ENCODE results near the gene CCDC192.

Gene CCDC192

DNA sequence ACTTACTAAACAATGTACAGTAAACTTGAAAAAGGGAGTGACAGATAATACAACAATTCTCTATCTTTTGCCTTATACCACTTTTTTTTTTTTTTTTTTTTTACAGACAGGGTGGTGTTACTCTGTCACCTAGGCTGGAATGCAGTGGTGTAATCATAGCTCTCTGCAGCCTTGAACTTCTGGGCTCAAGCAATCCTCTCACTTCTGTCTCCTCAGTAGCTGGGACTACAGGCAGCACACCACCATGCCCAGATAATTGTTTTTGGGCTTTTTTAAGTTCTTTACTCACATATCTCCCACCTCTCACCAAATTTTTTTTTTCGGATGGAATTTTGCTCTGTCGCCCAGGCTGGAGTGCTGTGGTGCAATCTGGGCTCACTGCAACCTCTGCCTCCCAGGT is 208.4 kb downstream of the CCDC192 start:
- DNase-seq (ENCODE audit: insufficient read length, low spot score) (no peak), FAIRE-seq (no peak)

DNA sequence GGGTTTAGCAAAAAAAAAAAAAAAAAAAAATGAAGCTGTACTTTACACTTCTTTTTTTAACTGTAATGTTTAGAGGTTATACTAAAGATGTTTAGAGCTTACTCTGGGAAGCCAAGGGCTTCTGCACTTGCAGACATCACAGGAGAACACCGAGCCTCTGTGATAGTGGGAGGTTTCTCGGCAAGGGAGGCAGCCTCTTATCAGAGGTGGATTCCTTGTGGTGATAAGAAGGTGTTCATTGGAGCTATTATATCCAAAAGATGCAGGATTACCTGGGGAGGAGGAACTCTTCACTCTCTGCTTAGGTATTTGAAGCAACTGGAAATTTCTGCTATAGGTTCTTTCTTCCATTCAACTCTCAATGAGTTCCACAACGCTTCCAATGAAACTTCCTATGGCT is 209.2 kb downstream of the CCDC192 start:
- DNase-seq (ENCODE audit: insufficient read length, low spot score) (no peak), FAIRE-seq (no peak)

DNA sequence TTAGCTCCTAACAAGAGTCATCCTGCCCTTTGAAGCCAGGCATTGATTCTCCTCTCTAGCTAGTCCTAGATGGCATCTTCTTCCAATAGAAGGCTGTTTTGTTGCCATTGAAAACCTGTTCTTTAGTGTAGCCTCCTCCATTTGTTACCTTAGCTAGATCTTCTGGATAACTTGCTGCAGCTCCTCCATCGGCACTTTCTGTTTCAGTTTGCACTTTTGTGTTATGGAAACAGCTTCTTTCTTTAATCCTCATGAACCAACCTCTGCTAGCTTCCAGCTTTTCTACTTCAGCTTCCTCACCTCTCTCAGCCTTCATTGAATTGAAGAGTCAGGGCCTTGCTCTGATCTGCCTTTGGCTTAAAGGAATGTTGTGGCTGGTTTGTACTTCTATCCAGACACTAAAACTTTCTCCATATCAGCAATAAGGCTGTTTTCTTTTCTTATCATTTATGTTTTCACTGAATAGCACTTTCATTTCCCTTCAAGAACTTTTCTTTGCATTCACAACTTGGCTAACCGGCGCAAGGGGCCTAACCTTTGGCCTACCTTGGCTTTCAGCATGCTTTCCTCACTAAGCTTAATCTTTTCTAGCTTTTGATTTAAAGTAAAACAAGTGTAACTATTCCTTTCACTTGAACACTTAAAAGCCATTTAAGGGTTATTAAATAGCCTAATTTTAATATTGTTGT is 213.8 kb downstream of the CCDC192 start:
- FAIRE-seq (no peak), DNase-seq (ENCODE audit: insufficient read length, low spot score) (no peak)

DNA sequence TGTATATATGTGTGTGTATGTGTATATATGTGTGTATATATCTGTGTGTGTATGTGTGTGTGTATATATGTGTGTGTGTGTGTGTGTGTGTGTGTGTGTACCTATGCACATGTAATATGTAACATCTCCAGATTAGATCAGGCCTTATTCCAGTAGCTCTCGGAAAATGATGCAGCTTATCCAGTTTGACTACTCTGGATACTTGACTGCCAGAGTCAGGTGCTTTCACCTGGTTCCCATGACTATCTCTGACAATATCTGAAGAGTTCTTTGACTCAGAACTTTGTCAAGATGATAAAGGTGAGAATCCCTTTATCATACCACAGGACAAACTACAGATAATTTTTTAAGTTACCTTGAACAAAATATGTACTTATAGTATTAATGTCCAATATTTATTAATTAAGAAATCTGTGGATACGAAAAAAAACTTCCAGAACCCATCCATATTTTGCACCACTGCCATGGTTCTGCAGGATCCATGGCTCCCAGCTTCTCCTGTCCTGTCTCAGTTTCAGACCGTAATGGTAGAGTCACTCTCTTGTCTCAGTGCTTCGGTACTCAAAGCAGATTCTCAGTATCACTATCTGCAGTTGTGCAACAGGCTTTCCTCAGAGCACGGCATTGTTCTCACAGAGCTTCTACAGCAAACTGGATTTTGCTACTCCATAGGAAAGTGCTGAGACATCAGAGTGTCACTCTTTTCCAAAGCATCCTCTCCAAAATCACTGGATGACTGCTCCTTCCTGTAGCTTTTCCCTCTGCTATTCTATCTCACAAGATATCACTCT is 216.0 kb downstream of the CCDC192 start:
- DNase-seq (ENCODE audit: insufficient read length, low spot score) (no peak), FAIRE-seq (peak; percentile 4)

DNA sequence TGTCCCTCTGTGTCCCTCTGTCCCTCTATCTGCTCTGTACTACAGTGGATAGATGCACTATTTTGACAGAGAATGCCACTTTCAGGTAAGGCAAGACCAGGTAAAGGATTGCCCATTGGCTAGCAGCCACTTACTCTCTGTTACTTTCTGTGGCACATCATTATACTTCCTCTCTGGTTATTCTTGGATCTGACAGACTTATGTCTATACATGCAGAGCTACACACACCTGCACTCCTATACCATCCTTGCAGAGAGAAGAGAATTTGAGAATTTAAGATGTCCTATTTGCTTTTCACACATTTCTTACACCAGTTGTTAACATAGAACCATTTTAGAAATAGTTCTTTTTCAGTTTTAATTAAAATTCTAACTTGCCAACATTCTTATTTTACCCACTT is 216.6 kb downstream of the CCDC192 start:
- FAIRE-seq (peak; percentile 26), DNase-seq (ENCODE audit: insufficient read length, low spot score) (no peak)

DNA sequence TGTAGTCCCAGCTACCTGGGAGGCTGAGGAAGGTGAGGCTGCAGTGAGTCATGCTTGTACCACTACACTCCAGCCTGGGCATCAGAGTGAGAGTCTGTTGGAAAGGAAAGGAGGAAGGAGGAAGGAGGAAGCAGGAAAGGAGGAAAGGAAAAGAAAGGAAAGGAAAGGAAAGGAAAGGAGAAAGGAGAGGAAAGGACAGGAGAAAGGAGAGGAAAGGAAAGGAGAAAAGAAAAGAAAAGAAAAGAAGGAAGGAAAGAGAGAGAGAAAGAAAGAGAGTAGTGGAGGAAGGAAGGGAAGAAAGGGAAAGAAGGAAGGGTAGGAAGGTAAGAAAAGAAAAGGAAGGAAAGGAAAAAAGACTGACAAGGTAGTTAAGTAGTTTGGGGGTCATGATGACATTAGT is 217.7 kb downstream of the CCDC192 start:
- FAIRE-seq, result no peak

DNA sequence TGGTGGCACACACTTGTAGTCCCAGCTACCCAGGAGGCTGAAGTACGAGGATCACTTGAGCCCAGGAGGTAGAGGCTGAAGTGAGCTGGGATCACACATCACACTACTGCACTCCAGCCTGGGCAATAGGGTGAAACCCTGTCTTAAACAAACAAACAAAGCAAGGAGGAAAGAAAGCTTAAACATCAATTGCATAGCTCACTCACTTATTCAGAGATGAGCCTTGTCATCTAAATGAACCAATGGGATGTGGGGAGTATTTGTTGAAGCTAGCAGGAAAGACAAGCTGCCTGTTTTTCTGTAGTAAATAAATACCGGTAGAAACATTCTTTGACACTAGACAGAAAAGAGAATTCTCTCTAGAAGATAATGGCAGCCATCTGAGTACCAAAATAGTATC is 219.4 kb downstream of the CCDC192 start:
- FAIRE-seq, result no peak
- DNase-seq (ENCODE audit: insufficient read length, low spot score), result no peak

More for the DNA sequence above, 217.7 kb downstream of the CCDC192 start:
- no peak for DNase-seq (ENCODE audit: insufficient read length, low spot score)

DNA sequence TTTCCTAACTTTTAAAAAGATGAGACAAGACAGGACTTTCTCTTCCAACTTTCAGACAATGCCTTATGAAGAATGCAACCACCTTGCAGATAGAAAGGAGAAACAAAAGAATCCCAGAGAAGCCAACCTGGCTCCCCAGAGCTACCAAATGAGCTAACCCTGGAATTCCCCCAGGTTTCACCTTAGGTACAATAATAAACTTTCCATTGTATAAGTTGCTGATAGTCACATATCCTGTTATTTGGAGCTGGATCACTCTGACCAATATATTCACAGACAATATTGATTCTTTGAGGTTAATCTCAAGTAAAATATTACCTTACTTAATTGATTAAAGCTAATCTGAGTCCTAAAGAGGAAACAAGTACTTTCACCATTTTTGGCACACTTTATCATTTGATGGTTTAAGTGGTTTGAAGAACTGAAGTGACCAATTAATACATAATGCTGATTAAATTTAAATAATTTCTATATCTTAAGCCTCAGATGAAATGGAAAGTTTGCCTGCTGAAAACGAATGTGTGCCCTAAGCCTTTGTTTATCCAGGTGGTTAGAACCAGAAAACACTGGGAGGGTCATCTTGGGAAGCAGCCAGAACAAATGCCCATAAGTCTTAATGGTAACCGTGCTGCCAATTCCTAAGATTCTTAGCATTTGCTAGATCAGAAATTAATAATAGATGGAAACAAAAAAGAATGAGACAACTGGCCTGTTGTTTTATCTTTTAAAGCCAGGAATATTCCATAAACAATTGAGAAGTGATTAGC is 220.8 kb downstream of the CCDC192 start:
- DNase-seq (ENCODE audit: insufficient read length, low spot score), result no peak
- no peak for FAIRE-seq

DNA sequence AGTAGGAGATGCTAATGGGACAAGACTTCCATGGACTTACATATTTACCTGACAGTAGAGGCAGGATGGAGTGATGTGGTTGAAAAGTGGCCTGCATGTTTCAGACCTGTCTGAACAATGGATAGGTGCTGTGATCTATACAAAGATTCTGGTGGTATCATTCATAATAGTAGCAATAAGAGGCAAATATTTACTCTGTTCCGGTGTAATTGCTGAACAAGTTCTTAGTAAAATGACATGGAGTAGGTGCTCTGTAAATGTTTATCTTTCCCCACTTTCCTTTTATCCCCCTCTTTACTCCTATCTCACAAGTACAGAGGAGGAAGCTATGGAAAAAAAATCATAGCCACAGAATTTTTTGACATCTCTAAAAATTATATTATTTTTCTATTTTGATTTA is 221.4 kb downstream of the CCDC192 start:
- no peak for FAIRE-seq
- no peak for DNase-seq (ENCODE audit: insufficient read length, low spot score)

DNA sequence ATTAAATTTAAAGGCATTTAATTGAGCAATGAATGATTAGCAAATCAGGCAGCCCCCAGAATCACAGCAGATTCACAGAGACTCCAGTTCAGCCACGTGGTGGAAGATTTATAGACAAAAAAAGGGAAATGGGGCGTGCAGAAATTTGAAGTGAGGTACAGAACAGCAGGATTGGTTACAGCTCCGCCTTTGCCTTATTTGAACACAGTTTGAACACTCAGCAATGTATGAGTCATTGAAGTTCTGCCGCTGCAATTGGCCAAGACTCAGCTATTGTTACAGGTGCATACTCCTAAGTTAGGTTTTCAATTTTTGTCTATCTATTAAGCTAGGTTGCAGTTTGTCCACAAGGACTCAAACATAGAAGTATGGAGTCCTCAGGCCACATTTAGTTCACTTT is 222.7 kb downstream of the CCDC192 start:
- DNase-seq (ENCODE audit: insufficient read length, low spot score) (no peak), FAIRE-seq (no peak)

DNA sequence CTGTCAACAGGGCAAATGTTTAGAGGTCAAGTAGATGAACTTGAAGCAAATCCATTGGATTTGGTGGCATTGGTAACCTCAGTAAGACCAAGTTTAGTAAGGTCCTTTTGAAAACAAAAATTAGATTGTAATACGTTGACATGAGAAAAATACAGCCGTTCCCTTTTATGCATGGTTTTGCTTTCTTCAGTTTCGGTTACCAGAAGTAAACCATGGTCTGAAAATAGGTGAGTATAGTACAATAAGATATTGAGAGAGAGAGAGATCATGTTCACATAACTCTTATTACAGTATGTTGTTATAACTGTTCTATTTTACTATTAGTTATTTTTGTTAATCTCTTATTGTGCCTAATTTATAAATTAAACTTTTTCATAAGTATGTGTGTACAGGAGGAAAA is 223.8 kb downstream of the CCDC192 start:
- DNase-seq (ENCODE audit: insufficient read length, low spot score) (no peak), FAIRE-seq (no peak)

DNA sequence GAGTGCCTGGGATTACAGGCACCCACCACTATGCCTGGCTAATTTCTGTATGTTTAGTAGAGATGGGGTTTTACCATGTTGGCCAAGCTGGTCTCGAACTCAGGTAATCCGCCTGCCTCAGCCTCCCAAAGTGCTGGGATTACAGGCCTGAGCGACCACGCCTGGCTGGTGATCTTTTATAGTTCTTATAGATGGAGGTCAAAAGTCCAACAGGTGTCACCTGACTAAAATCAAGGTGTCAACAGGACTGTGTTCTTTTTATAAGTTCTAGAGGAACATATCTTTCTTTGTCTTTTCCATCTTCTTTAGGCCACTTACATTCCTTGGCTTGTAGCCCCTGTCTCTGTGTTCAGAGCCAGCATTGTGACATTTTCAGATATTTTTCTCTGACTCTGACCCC is 224.9 kb downstream of the CCDC192 start:
- DNase-seq (ENCODE audit: insufficient read length, low spot score) (no peak), FAIRE-seq (no peak)

DNA sequence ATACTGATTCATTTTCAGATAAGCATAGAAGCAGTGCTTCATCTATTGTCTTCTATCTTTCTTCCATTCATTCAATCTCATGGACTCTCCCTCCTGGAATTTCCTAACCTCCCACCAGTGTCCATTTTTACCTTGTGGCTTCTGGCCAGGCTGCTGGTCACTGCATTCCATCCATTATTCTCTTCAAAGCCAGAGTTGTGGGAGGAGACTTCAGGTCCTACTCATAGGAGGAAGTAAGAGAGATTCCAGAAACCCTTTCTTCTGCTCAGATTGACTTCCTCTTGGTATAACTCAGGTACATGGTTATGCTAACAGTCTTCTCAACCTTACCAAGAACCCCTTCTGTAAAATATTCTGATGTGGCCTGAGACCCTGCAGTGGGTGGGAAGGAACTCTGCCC is 227.1 kb downstream of the CCDC192 start:
- FAIRE-seq (no peak), DNase-seq (ENCODE audit: insufficient read length, low spot score) (peak; percentile 15)

DNA sequence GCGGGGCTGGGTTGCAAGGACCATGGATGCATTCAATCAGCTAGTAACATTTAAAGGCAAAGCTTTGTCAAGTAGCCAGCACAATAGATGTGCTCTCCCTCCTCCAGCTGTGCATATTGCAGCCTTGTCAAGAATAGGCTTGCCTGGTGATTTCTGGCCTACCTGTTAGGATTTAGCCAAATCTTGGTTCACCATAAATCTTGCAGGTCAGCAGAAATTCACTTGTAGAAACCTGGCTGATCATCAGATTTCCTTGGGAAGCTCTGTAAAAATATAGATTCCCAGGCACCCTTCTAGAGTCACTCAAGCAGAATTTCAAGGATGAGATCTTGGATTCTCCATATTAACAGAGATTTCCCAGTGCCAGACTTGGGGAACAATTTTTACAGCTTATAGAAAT is 228.2 kb downstream of the CCDC192 start:
- DNase-seq (ENCODE audit: insufficient read length, low spot score) (no peak), FAIRE-seq (no peak)

DNA sequence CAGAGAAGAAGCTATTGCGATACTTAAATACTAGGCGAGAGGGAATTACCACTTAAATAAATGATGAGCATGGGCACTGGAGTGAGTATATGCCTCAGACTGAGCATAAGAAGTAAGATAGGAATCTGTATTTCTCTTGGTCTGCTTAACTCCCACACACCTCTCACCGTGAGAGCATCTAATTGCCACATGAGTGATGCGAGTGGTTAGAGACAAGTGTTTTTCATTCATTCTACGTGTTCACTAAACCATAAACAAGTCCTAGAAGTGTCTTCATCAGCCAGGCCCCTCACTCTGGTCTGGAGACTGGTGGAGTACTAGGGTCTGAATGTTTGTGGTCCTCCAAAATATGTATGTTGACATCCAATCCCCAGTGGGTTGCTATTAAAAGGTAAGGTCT is 230.2 kb downstream of the CCDC192 start:
- no peak for DNase-seq (ENCODE audit: insufficient read length, low spot score)

DNA sequence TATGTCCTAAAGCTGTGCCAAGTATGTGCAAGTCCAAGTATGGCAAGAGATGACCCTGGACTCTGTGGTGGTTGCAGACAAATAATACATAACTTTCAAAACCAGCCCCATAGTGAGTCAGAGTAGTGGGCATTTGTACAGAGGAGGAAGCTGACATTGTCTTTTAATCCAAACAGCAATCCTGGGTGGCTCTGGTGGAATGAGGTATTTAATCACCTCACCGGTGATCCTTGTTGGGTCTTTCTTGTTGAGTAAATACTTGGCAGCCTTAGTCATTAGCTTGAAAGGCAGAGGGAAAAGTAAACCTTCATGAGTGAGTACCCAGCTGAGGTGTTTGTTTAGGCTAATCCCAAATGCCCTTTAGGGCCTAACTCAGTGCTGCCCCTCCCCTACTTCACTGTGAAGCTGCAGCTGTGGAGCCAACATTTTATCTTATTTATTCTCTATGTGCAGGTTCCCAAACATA is 231.6 kb downstream of the CCDC192 start:
- FAIRE-seq (no peak), DNase-seq (ENCODE audit: insufficient read length, low spot score) (peak; percentile 29)

More for the DNA sequence above, 230.2 kb downstream of the CCDC192 start:
- no peak for FAIRE-seq

DNA sequence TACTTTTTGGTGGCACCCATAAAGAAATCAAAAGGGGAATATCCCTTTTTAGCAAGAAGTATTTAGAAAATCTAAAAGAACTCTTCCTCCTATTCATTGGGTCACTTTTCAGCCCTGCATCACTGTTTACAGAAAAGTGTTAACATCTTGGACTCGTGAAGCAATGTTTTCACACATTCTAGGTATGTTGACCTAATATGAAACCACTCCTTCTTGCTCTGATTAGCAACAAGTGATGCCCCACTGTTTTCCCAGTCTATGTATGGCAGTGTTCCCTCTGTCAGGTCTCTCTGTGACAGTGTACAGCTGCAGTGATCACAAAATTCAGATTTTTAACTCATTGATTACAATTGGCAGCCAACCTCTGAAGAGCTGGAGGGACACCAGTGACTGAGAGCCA is 232.2 kb downstream of the CCDC192 start:
- DNase-seq (ENCODE audit: insufficient read length, low spot score), result no peak
- FAIRE-seq, result no peak

DNA sequence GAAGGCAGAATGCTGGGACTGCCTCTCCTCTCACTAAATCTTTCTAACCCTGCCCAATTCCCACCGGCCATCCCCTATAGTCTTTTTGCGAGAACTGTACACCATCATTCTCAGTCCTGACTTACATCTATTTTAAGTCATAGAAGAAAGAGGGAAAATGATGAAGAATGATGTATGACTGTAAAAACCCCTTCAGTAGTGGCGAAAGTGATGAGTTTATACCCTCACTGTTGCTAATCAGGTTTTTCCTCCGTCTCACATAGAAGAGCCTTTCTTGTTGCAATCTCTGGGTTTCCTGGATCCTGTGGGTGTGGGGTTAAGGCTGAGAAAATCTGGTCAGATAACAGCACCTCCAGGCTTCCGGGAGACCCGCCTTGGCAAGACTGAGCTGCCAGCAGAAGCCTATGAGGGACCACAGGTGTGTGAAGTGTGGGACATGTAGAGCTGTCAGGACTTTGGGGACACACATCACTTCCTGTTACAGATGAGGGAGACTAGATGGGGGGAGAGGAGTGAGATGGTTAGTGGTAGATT is 233.3 kb downstream of the CCDC192 start:
- DNase-seq (ENCODE audit: insufficient read length, low spot score) (no peak), FAIRE-seq (no peak)

DNA sequence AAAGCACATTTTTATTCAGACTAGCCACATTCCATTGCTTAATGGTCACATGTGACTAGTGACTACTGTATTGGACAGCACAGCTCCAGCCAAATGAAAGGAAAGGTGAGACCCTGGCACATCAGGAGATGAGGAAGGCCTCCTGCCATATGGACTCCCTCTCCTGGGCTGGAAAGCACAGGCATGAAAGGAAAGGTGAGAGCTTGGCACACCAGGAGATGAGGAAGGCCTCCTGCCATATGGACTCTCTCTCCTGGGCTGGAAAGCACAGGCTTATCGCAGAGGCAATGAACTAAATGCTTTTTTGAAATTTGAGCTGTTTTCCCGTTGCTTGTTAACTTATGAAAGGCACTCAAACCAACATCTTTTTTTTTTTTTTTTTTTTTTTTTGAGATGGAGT is 235.6 kb downstream of the CCDC192 start:
- DNase-seq (ENCODE audit: insufficient read length, low spot score), result no peak
- FAIRE-seq, result no peak

DNA sequence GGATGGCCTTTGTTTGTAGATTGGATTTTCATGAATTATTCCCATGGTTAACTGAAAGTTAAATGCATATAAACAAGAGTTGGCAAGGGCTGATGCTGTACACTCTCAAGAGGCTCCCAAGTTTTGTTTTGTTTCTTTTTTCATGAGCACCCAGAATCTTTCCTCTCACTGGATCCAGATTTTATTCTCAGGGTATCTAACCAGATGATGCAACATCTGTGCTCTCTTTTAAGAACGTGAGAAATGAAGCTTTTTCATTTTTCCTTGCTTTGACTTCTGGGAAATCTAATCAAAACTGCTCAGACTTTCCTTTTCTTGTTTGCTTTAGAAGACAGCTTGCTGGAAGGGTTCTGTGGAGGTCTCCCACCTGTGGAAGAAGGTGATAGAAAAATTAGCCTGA is 237.7 kb downstream of the CCDC192 start:
- DNase-seq (ENCODE audit: insufficient read length, low spot score) (no peak), FAIRE-seq (no peak)

DNA sequence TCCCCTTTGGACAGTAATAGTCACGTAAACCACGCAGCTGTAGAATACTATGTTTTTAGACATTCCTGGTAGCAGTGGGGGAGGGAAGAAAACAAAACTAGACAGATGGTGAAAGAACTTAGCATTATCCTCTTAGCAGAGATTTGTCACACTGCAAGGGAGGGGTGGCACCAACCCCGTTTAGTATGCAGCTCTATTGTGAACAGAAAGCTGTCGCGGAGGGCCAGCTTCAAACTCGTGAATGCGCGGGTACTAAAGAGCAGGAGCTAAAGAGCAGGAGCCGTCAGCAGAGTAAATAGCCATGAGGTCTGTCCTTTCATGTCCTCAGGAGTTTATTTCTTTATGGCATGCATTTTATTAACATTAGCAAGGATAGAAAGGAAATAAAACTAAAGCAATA is 238.5 kb downstream of the CCDC192 start:
- FAIRE-seq (no peak), DNase-seq (ENCODE audit: insufficient read length, low spot score) (no peak)
